Head of caudate nucleus (tissue), 42 donors: ENCODE measurements around the gene RNF114.
"Not testable (repeated sequence)": the region's sequence is repeated elsewhere in the genome, so short reads cannot be mapped to it uniquely, and the experiment has no call there.

Experiments used
- DNase-seq, 42 donors: peaks; one replicate each; pipeline versions ENCODE4 v3.0.0 to v3.0.0-alpha.2; 2020 to 2021; ENCODE audit warnings: mixed read lengths in 7 of 42
- intact Hi-C: fragments of 100-400 bp; cut with DNase I; formaldehyde crosslinking; loops from one replicate; pipeline ENCODE4 v1.15.0; 2022

Gene RNF114

GRCh38 chr20:49995586-49995985 is 59.4 kb downstream of the RNF114 start:
- intact Hi-C loops: no loop called here
- DNase-seq: no peak

DNA sequence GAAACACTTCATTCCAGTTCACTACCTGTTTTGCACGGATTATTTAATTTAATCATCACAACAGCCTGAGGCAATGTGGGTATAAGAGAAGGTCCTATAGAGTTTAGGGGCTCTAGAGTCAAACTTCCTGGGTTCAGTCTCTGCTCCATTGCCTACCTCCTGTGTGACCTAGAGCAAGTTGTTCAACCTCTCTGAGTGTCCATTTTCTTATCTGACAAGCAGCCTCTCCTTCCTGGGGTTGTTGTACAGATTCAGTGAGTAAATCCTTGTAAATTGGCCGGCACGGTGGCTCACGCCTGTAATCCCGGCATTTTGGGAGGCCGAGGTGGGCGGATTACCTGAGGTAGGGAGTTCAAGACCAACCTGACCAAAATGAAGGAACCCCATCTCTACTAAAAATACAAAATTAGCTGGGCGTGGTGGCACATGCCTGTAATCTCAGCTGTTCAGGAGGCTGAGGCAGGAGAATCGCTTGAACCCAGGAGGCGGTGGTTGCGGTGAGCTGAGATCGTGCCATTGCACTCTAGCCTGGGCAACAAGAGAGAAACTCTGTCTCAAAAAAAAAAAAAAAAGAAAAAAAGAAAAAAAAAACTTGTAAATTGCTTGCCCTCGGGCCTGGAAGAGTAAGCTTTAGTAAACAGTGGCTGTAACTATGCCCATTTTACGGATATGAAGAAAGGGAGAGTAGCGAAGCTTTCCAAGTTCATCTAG is 62.4 kb downstream of the RNF114 start:
- DNase-seq, intact Hi-C loops: not testable (repeated sequence)

DNA sequence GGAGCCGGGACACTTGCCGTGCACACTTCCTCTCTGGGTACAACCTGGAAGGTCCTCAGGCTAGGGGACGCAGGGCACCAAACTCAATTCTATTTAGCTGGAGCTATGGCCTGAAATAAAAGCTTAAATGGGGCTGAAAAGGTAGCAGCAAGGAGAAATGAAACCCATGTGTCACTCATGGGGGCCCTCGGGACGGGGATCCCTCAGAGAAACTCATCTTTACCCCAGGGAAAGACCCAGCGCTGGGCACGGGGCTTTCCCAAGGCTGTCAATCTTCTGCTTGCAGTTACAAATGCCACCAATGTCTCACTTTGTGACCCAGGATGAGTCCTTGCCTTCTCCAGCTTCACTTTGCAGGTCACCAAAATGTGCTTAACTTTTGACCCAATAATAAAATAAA is 63.1 kb downstream of the RNF114 start:
- intact Hi-C loops: no loop called here
- no peak for DNase-seq

DNA sequence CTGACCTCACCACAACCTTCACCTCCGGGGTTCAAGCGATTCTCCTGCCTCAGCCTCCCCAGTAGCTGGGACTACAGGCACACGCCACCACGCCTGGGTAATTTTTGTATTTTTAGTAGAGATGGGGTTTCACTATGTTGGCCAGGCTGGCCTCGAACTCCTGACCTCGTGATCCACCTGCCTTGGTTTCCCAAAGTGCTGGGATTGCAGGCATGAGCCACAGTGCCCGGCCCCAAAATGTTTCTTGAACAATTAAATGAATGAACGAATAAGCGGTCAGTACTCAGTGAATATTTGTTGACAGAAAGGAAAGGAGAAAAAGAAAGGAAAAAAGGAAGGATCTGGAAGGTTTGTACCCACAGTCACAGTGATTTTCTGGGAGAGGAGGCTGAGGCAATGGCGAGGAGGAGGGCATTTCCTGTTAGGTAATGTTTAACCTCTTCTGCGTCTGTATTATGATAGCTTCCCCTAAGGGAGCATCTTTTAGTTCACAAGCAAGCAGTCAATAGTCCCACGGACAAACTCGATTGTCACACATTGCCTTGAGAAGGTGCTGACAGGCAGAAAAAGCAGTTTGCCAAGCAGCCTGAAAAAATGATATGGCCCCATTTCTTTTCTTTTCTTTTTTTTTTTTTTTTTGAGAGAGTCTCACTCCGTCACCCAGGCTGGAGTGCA is 64.5 kb downstream of the RNF114 start:
- intact Hi-C loops, DNase-seq: not testable (repeated sequence)

- no peak for DNase-seq
- intact Hi-C loops: no loop called here
These were observed 65.7 kb downstream of the RNF114 start for GRCh38 chr20:50001784-50002311.

DNA sequence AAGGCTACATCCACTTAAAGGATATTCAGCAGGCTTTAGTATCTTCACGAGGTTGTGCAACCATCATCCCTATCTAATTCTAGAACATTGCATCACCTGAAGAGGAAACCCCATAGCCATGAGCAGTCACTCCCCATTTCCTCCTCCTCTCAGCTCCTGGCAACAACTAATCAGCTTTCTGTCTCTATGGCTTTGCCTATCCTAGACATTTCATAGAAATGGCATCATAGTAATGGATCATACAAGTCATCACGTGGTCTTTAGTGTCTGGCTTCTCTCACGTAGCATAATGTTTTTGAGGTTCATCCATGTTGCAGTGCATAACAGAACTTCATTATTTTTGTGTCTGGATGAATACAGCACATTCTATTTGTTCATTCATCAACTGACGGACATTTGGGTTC is 67.1 kb downstream of the RNF114 start:
- no peak for DNase-seq
- intact Hi-C loops: no loop called here
